Measurements from ENCODE around the gene NEGR1. TPM values are rescaled to one million over a fixed set of nuclear protein-coding genes. Genes with fewer than 3 reads are reported as not detected.

Gene NEGR1
- total RNA-seq, 2 experiments from 2014 or later, result not detected

GRCh38 chr1:71778940-71779339 lies 503.4 kb downstream of the NEGR1 start:
- Histone ChIP-seq H2AFZ (ENCODE audit: low read length) (no peak overlapping the region), H4K20me1 (ENCODE audit: insufficient read depth, low read length) (no peaks in the 10 kb centered on the region), H3K4me2 (ENCODE audit: low read length) (no peak overlapping the region), H3K4me3 (ENCODE audit: low read depth, low read length, poor library complexity, severe bottlenecking) (no peak overlapping the region), H3K36me3 (ENCODE audit: insufficient read depth, low read length) (no peaks in the 10 kb centered on the region), H3K9me2 (ENCODE audit: insufficient read depth, low read length) (no peaks in the 10 kb centered on the region), H3K79me2 (ENCODE audit: insufficient read depth, low read depth, low read length) (no peaks in the 10 kb centered on the region), H3K4me1 (ENCODE audit: insufficient read depth, low read length, poor library complexity, severe bottlenecking) (no peaks in the 10 kb centered on the region), H3K9me3 (ENCODE audit: low read length) (no peaks in the 10 kb centered on the region), H3K27ac (ENCODE audit: low read depth, low read length, poor library complexity, severe bottlenecking) (no peak overlapping the region)
- no peak for TF ChIP-seq EZH2phosphoT487 (IDR thresholded peaks at IDR 0.05; ENCODE audit: borderline replicate concordance, low read depth, low read length)
- TF ChIP-seq CTCF (conservative IDR thresholded peaks at IDR 0.05; ENCODE audit: low read length), result no peak
- CTCF ChIA-PET (ENCODE audit: unreplicated experiment), result no interaction called here
- intact Hi-C loops (cut with micrococcal nuclease; ENCODE audit: unreplicated experiment), result no loop called here
- POLR2A ChIA-PET, result no interaction called here
- no TSS peak for BruUV-seq (replicated peaks)
- no peak for DNase-seq (ENCODE audit: low spot score)

GRCh38 chr1:71777094-71777493 lies 505.2 kb downstream of the NEGR1 start:
- Histone ChIP-seq H3K27ac (ENCODE audit: low read depth, low read length, poor library complexity, severe bottlenecking) (no peak overlapping the region), H3K36me3 (ENCODE audit: insufficient read depth, low read length) (no peaks in the 10 kb centered on the region), H2AFZ (ENCODE audit: low read length) (no peak overlapping the region), H3K4me1 (ENCODE audit: insufficient read depth, low read length, poor library complexity, severe bottlenecking) (no peaks in the 10 kb centered on the region), H3K4me2 (ENCODE audit: low read length) (no peak overlapping the region), H4K20me1 (ENCODE audit: insufficient read depth, low read length) (no peaks in the 10 kb centered on the region), H3K4me3 (ENCODE audit: low read depth, low read length, poor library complexity, severe bottlenecking) (no peak overlapping the region), H3K9me3 (ENCODE audit: low read length) (no peaks in the 10 kb centered on the region), H3K79me2 (ENCODE audit: insufficient read depth, low read depth, low read length) (no peaks in the 10 kb centered on the region), H3K9me2 (ENCODE audit: insufficient read depth, low read length) (no peaks in the 10 kb centered on the region)
- TF ChIP-seq EZH2phosphoT487 (IDR thresholded peaks at IDR 0.05; ENCODE audit: borderline replicate concordance, low read depth, low read length) (no peak), CTCF (conservative IDR thresholded peaks at IDR 0.05; ENCODE audit: low read length) (no peak)
- ChIA-PET POLR2A (no interaction called here), CTCF (ENCODE audit: unreplicated experiment) (no interaction called here)
- no TSS peak for BruUV-seq (replicated peaks)
- no peak for DNase-seq (ENCODE audit: low spot score)
- intact Hi-C loops (cut with micrococcal nuclease; ENCODE audit: unreplicated experiment), result no loop called here

- TF ChIP-seq EZH2phosphoT487 (IDR thresholded peaks at IDR 0.05; ENCODE audit: borderline replicate concordance, low read depth, low read length), result no peak
- Histone ChIP-seq H3K4me2 (ENCODE audit: low read length) (no peak overlapping the region), H3K9me2 (ENCODE audit: insufficient read depth, low read length) (no peaks in the 10 kb centered on the region), H4K20me1 (ENCODE audit: insufficient read depth, low read length) (no peaks in the 10 kb centered on the region), H3K4me1 (ENCODE audit: insufficient read depth, low read length, poor library complexity, severe bottlenecking) (no peaks in the 10 kb centered on the region), H3K27ac (ENCODE audit: low read depth, low read length, poor library complexity, severe bottlenecking) (no peak overlapping the region), H3K4me3 (ENCODE audit: low read depth, low read length, poor library complexity, severe bottlenecking) (no peak overlapping the region), H3K79me2 (ENCODE audit: insufficient read depth, low read depth, low read length) (no peaks in the 10 kb centered on the region), H3K36me3 (ENCODE audit: insufficient read depth, low read length) (no peaks in the 10 kb centered on the region), H2AFZ (ENCODE audit: low read length) (no peak overlapping the region), H3K9me3 (ENCODE audit: low read length) (no peaks in the 10 kb centered on the region)
- intact Hi-C loops (cut with micrococcal nuclease; ENCODE audit: unreplicated experiment), result no loop called here
- CTCF ChIA-PET (ENCODE audit: unreplicated experiment), result no interaction called here
- no TSS peak for BruUV-seq (replicated peaks)
- POLR2A ChIA-PET, result interaction anchor here (0.6 kb wide), 1 partner anchor 203 kb away, joined by 3 read pairs; no protein-coding TSS in a partner anchor
- no peak for DNase-seq (ENCODE audit: low spot score)
These were observed 507.6 kb downstream of the NEGR1 start for GRCh38 chr1:71774705-71775104.

All from OCI-LY7 (cell line).